ENCODE measurements around the gene TAS2R8.
"Not testable (repeated sequence)": the region's sequence is repeated elsewhere in the genome, so short reads cannot be mapped to it uniquely, and the experiment has no call there.

TAS2R8 gene, protein sequence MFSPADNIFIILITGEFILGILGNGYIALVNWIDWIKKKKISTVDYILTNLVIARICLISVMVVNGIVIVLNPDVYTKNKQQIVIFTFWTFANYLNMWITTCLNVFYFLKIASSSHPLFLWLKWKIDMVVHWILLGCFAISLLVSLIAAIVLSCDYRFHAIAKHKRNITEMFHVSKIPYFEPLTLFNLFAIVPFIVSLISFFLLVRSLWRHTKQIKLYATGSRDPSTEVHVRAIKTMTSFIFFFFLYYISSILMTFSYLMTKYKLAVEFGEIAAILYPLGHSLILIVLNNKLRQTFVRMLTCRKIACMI

DNA sequence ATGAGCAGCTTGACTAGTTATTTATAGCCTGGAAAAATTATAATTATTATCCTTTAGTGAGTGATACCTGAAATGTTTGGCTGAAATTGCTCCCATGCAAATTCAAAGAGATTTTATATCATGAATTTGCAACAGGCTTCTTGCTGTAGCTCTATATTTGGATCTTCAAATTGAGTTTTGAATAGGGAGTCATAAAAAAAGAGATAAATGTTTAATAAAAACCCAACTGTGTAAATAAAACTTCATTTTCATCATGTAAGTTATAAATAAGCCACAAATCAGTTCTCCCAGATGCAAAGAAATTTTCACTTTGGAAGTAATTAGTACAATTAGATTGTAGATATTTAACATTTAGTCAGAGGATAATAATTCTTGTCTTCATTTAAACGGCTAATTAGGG is at the start of gene TAS2R8:
TSS of gene TAS2R8 (minus strand) at position 101 of the 400 bp plus-strand sequence. CDS start 306 bp downstream, outside the sequence.
- no peak for DNase-seq

DNA sequence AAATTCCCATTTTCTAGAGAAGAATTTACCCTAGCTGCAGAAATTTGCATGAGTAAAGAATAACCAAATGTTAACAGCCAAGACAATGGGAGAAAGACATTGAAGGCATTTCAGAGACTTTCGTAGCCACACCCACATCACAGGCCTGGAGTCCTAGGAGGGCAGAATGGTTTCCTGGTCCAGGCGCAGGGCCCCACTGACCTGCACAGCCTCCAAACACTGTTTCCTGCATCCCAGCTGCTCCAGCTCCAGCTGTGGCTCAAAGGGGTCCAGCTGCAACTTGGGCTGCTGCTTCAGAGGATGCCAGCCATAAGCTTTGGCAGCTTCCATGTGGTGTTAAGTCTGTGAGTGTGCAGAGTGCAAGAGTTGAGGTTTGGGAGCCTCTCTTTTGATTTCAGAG is 48.7 kb upstream of the TAS2R8 start:
- no peak for DNase-seq

- DNase-seq, result no peak
These were observed 46.7 kb upstream of the TAS2R8 start for GRCh38 chr12:10853776-10854175.

GRCh38 chr12:10851243-10851858 is 44.3 kb upstream of the TAS2R8 start:
- DNase-seq, result no peak

- no peak for DNase-seq
These were observed 42.4 kb upstream of the TAS2R8 start, which contains the start of gene PRR4 for GRCh38 chr12:10849425-10849878. TSS of gene PRR4 (minus strand) at chr12:10849475. CDS start at chr12:10849437, 38 bp downstream.

DNA sequence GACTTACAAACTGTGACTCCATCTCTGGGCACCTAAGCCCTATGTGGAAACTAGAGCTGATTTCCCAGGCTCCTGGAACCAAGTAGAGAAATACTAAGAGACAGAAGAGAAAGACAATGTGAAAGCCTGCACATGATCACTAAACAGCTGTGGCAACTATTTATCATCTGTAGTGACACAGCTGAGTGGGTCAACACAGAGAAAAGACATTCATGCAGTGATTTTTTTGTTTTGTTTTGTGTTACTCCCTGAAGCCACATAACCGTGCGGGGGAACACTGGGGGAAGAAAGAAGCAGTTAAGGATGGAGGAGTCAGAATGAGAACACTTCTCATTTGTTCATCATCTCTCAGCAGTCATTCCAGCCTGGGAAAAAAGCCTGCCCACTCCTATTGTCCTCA is 40.7 kb upstream of the TAS2R8 start:
- DNase-seq, result no peak

DNA sequence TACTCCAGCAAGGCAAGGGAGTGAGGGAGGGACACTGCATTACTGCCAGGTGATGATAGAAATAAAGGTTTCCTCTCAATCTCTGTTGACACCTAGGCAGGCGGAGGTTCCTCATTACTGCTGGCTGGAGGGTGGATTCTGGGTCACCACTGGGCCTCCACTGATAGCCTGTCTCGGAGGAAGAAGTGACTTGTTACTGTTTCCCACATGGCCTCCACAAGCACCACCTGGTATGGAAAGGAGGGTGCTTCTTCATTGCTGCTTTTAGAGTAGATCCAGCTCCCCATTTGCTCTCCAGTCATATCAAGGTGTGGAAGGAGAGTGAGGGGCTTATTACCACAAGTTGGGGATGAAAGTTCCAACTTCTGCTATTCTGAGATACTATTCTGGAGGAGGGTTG is 35.8 kb upstream of the TAS2R8 start:
- no peak for DNase-seq

DNA sequence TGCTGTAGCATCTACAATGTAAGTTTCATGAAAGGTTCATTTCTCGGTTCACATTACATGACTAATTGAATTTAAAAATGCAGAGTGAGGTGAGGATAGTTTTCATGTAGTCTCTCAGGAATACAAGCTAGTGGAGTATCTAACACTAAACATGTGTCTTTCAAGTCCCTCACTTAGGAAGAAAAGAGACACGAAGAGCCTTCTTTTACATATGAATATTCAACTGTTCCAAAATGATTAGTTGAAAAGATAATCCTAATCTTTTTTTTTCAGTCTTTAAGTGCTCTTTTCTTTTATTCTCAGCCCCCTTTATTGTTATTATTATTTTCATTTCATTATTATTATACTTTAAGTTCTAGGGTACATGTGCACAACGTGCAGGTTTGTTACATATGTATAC is 31.4 kb upstream of the TAS2R8 start:
- no peak for DNase-seq

GRCh38 chr12:10829994-10830393 is 22.9 kb upstream of the TAS2R8 start:
- no peak for DNase-seq

DNA sequence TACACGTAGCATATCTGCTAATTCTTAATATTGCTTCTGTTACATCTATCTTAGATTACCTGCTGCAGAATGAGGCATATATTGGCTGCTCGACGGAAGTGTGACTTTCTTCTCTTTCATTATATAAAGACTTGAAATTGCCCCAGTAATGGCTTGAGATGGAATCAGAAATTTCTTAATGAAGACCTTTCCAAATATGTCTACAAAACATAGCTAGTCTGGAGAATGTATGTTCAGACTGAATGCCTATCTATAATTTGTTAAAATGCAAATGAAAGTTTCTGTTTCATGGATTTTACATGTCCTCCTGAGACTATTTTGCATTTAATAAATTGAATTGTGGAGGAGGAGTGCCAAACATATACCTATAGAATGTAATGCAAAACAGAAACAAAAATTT is 19.2 kb upstream of the TAS2R8 start, which contains the start of gene TAS2R10:
TSS of gene TAS2R10 (minus strand) at position 101 of the 400 bp plus-strand sequence. CDS start at position 12, 89 bp downstream.
- DNase-seq, result no peak

GRCh38 chr12:10824957-10825356 is 17.9 kb upstream of the TAS2R8 start:
- DNase-seq, result no peak

GRCh38 chr12:10811883-10812536 is 4.9 kb upstream of the TAS2R8 start:
- DNase-seq, result no peak

GRCh38 chr12:10810068-10810467 is 3.0 kb upstream of the TAS2R8 start, which contains the start of gene TAS2R9:
TSS of gene TAS2R9 (minus strand) at chr12:10810168. CDS start at chr12:10810075, 93 bp downstream.
- DNase-seq, result no peak

DNA sequence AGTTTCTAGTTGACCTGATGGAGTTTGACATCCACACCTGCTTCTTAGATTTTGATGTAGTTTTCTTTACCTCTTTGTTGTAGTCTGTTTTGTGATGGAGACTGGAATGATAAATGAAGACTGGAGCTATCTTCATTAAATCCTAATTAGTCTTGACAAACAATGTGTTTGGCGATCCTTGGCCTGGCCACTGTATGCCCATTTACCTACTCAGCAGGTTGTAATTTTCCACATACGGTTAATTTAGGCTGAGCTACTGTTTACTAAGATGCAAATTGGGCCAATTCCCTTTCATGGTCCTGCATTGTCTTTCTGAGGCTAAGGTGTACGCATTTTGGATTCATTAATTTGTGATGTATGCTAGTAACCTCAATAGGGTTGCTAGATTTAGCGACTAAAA is 4.5 kb downstream of the TAS2R8 start, which contains the start of gene TAS2R7:
TSS of gene TAS2R7 (minus strand) at position 41 of the 400 bp plus-strand sequence. CDS start 57 bp downstream, outside the sequence.
- DNase-seq, result no peak

DNA sequence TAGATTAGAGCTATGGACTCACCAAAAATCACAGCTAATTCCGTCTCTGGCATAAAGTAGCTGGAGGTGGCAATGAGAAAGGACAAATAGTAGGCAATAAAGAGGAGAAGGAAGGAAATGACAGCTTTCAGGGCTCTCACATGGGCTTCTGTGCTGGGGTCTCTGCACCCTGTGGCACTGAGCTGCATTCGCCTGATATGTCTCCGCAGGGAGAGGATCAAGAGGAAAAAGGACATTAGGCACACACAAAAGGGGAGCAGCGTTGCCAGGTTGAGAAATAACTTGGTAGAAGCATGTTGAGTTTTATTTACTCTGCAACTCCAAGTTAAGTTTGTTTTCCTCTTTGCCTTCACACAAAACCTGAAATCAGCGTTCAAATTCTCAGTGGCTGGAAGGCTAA is 5.3 kb downstream of the TAS2R8 start:
- no peak for DNase-seq

DNA sequence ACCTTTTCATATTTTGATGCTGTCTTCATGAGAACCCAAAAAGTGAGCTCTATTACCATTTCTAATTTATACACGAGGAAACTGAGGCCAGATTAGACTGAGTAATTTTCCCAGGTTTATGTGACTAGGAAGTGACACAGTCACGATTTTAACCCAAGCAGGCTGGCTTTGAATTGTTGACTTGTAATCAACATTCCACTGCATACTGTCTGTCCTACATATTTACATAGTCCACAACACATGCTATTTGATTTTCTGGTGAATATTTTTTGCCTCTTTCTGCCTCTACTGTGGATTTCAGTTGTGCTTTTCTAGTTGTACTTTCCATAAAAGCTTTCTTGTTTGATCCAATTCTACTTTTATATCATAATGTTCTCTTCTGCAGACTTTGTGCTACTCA is 12.9 kb downstream of the TAS2R8 start:
- no peak for DNase-seq

- not testable (repeated sequence) for DNase-seq
These were observed 15.3 kb downstream of the TAS2R8 start for GRCh38 chr12:10791769-10792168.

- DNase-seq, result no peak
These were observed 23.8 kb downstream of the TAS2R8 start for GRCh38 chr12:10783252-10783651.

GRCh38 chr12:10779103-10779502 is 28.0 kb downstream of the TAS2R8 start:
- DNase-seq, result no peak

DNA sequence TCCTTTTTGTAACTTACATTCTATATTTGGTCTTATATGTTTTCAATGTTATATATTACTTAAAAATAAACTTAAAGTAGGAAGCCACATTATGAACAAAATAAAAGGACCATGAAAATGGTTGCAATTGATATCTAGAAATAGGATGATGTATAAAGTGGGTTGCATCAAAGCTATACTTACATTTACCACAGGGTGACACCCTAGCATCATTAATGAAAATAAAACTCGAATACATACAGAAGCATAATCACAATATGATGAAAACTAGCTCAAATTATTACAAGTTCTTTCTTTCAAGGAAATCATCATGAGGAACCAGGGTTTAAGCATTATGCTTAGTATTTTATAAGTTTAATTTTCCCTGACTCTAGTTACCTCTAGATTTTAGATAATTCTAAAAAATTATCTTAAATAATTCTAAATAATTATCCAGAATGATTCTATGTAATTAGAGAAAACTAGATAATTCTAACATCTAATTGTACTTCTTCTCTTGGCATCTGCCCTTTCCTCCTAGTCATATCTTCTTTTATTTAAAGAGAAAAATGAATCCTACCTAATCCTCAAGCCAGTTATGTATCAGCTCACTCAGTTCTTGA is 35.9 kb downstream of the TAS2R8 start:
- no peak for DNase-seq

GRCh38 chr12:10759657-10760056 is 47.4 kb downstream of the TAS2R8 start:
- no peak for DNase-seq

DNA sequence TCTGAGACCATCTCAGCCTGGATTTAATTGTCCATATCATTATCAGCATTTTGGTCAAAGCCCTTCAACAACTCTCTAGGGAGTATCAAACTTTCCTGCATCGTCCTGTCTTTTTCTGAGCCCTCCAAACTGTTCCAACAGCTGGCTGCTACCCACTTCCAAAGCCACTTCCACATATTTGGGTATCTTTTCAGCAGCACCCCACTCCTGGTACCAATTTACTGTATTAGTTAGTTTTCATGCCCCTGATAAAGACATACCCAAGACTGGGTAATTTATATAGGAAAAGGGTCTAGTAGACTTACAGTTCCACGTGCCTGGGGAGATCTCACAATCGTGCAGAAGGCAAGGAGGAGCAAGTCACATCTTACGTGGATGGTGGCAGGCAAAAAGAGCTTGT is 50.9 kb downstream of the TAS2R8 start:
- DNase-seq, result no peak
